Esophagus squamous epithelium (tissue), 5 donors: ENCODE measurements around the gene MS4A13. TPM values are rescaled to one million over a fixed set of nuclear protein-coding genes. Genes with fewer than 3 reads are reported as not detected.
"Not testable (repeated sequence)": the region's sequence is repeated elsewhere in the genome, so short reads cannot be mapped to it uniquely, and the experiment has no call there.

Experiments
- DNase-seq: peaks from one replicate; lab custom pipeline; 2025; lab: John Stamatoyannopoulos, UW
- H3K27ac ChIP-seq, 4 donors: fragments of 200-600 bp; sonication (generic); one replicate each; pipeline ENCODE4 v1.5.1; 2016 to 2019; ENCODE audit warnings: mild to moderate bottlenecking in 1 of 4
- H3K27me3 ChIP-seq, 4 donors: fragments of 200-600 bp; sonication (generic); 1 replicate in 3 of 4; 2 replicates in 1 of 4; pipeline versions ENCODE4 v1.5.1 to v1.6.0; 2017 to 2021; ENCODE audit warnings: antibody characterized with exemption in 1 of 4
- H3K36me3 ChIP-seq, 3 donors: fragments of 200-600 bp; sonication (generic); one replicate each; pipeline ENCODE4 v1.5.1; 2016 to 2019
- H3K4me1 ChIP-seq, 3 donors: fragments of 200-600 bp; sonication (generic); one replicate each; pipeline ENCODE4 v1.5.1; 2017 to 2019
- H3K4me3 ChIP-seq, 4 donors: fragments of 200-600 bp; sonication (generic); 1 replicate in 3 of 4; 2 replicates in 1 of 4; pipeline ENCODE4 v1.5.1; 2016 to 2019; ENCODE audit warnings: mild to moderate bottlenecking in 2 of 4, moderate library complexity in 1 of 4
- H3K9me3 ChIP-seq, 3 donors: fragments of 200-600 bp; sonication (generic); one replicate each; pipeline ENCODE4 v1.5.1; 2016 to 2019
- POLR2A ChIP-seq, 4 donors: fragments of 450-650 bp; IDR thresholded peaks; one replicate each; pipeline ENCODE4 v1.6.1; 2017; ENCODE audit warnings: antibody characterized with exemption in 4 of 4, mild to moderate bottlenecking in 4 of 4, moderate library complexity in 3 of 4
- WGBS, 2 donors: methylation state at CpG; one replicate each; pipeline ENCODE4 v1.1.5; 2018; 5-methylcytosine and 5-hydroxymethylcytosine counted together
- intact Hi-C: fragments of 100-400 bp; cut with DNase I; formaldehyde crosslinking; loops from one replicate; pipeline ENCODE4 v1.15.0; 2022
- total RNA-seq, 4 donors: library from RNA; depleted of rRNA; stranded (reverse); fragments of >200 nt; gene quantifications; one replicate each; pipeline ENCODE4 v1.1.0, GENCODE V29; 2016
- TF ChIP-seq, protein P1 (sequence below), 6 experiments: fragments of 450-650 bp in 4 of 6; fragments of 200-600 bp in 2 of 6; sonication (generic) in 2 of 6; IDR thresholded peaks; one replicate each; pipeline ENCODE4 v1.5.1; 2016 to 2019; ENCODE audit warnings: antibody characterized with exemption in 6 of 6, mild to moderate bottlenecking in 4 of 6, moderate library complexity in 4 of 6
- donor health status: DM: yes; HTN: yes; CAD: no.

MS4A13 gene
- total RNA-seq, 4 donors from 2014 or later: not detected

DNA sequence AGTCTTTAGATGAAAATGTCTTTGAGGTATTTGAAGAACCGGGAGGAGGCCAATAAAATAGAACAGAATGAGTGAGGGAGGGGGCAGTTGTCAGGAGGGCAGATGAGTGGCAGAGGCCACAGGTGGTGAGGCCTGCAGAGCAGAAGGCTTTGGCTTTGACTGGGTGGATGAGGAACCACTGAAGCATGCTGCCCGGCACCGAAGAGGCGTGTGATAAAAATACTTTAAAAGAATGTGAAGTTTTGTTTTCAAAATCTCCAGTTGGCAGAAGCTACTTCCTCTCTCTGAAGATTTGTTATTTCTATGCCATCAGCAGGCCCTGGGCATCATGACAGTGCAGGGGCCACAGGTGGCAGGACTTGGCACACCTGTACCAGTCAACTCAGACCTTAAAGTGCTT lies 16.3 kb upstream of the MS4A13 start:
- H3K4me3 ChIP-seq: no peak overlapping the region
- no peaks in the 10 kb centered on the region for H3K4me1 ChIP-seq
- H3K9me3 ChIP-seq: no peaks in the 10 kb centered on the region
- DNase-seq: no peak
- no peaks in the 10 kb centered on the region for H3K36me3 ChIP-seq
- WGBS, 2 donors: 50 to 53% methylated on average over 4 of the region's 4 CpGs
- intact Hi-C loops: no loop called here
- H3K27me3 ChIP-seq: no peaks in the 10 kb centered on the region
- H3K27ac ChIP-seq: no peak overlapping the region
- TF ChIP-seq, protein P1, sequence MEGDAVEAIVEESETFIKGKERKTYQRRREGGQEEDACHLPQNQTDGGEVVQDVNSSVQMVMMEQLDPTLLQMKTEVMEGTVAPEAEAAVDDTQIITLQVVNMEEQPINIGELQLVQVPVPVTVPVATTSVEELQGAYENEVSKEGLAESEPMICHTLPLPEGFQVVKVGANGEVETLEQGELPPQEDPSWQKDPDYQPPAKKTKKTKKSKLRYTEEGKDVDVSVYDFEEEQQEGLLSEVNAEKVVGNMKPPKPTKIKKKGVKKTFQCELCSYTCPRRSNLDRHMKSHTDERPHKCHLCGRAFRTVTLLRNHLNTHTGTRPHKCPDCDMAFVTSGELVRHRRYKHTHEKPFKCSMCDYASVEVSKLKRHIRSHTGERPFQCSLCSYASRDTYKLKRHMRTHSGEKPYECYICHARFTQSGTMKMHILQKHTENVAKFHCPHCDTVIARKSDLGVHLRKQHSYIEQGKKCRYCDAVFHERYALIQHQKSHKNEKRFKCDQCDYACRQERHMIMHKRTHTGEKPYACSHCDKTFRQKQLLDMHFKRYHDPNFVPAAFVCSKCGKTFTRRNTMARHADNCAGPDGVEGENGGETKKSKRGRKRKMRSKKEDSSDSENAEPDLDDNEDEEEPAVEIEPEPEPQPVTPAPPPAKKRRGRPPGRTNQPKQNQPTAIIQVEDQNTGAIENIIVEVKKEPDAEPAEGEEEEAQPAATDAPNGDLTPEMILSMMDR (IDR thresholded peaks at IDR 0.05): no peak
- no peak for TF ChIP-seq POLR2A (IDR thresholded peaks at IDR 0.05)

DNA sequence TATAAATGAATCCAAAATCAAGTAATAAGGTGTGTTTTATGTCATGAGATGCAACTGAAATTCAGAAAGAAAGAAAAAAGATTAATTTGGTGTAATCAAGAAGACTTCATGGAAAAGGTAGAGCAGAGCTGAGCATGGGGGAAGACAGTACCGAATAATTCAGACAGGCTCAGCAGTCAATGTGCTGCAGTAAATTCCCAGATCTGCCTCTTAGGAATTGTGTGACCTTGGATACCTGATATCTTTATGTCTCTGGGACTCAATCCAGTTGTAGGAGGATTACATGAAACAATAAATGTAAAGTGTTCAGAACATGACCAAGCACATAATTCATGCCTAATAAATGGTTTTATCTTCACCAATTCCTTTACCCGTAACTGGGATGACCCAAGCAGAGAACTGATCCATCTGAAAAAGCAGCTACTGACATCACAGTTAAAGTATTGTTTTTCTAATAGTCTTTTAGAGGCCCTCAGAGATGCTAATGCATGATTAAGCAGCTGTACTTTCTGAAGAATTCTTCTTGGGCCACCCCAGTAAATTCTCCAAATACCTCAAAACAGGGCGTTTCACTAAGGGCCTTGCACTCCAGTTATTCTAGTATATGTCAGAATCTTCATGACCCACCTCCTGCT lies 14.8 kb upstream of the MS4A13 start:
- intact Hi-C loops: no loop called here
- H3K4me3 ChIP-seq: no peak overlapping the region
- DNase-seq: no peak
- no peaks in the 10 kb centered on the region for H3K4me1 ChIP-seq
- no peaks in the 10 kb centered on the region for H3K9me3 ChIP-seq
- no peaks in the 10 kb centered on the region for H3K27me3 ChIP-seq
- no peak for TF ChIP-seq POLR2A (IDR thresholded peaks at IDR 0.05)
- TF ChIP-seq, protein P1 (IDR thresholded peaks at IDR 0.05): no peak
- H3K27ac ChIP-seq: no peak overlapping the region
- WGBS, 2 donors: 63% methylated on average over 3 of the region's 3 CpGs
- no peaks in the 10 kb centered on the region for H3K36me3 ChIP-seq

DNA sequence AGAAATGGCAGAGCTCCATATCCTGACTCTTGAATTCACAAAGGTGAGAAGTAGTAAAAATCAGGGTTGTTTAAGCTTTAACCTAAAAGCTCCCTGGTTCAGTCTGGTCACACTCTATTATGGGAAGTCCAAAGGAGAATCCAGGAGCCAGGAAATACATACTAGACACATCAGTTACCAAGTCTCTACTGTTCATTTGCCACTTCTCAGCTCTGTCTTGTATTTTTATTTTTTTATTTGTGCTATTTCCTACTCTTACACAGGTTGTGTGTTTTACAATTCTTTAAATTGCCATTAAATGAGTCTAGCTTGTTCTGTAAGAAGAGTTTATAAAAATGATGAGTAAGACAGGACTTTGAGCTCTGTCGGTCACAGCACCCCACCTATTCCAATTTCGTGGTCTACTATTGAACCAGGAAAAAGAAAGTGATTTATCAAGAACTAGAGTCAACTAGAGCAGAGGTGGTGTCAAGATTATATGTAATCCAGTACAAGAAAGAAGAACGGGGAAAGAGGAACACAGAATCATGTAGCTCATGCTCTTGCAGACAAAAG lies 12.9 kb upstream of the MS4A13 start:
- 52 to 62% methylated on average over 3 of the region's 3 CpGs for WGBS, 2 donors
- no peak for DNase-seq
- no peaks in the 10 kb centered on the region for H3K4me1 ChIP-seq
- no peak overlapping the region for H3K4me3 ChIP-seq
- no peaks in the 10 kb centered on the region for H3K36me3 ChIP-seq
- H3K27ac ChIP-seq: no peak overlapping the region
- no peaks in the 10 kb centered on the region for H3K27me3 ChIP-seq
- H3K9me3 ChIP-seq: no peaks in the 10 kb centered on the region
- intact Hi-C loops: no loop called here
- TF ChIP-seq, protein P1 (IDR thresholded peaks at IDR 0.05): no peak
- no peak for TF ChIP-seq POLR2A (IDR thresholded peaks at IDR 0.05)

DNA sequence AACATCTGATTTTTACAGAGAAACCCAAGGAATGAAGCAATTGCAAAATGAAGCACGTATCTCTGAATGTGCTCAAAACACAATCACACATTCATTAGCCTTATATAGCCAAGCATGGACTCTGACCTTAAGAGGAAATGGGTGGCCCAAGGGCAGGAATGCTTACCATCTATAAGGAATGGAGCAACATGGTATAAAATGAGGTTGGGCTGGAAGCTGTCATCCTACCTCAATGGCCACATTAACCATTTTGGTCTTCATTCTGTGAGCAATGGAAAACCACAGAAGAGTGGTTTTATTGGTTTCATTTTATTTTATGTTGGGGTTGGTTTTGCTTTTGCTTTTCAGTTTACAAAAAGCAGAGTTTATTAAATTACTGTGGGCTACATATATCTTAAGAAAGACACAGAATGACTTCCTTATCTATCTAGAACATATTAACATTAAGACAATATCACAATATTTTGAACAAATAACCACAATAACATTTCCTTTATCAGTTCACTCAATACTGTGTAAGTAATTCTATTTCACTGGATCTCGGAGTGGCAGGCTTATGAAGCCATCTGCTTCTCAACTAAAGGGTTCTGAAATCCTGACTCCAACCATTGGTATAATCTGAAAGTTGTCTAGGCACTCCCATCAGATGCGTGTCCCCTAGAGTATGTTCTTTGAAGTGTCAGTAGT lies 10.8 kb upstream of the MS4A13 start:
- intact Hi-C loops: no loop called here
- Histone ChIP-seq H3K27me3 (no peaks in the 10 kb centered on the region), H3K4me1 (no peaks in the 10 kb centered on the region), H3K36me3 (no peaks in the 10 kb centered on the region), H3K27ac (no peak overlapping the region), H3K9me3 (no peaks in the 10 kb centered on the region), H3K4me3 (no peak overlapping the region)
- TF ChIP-seq POLR2A (IDR thresholded peaks at IDR 0.05): no peak
- TF ChIP-seq, protein P1 (IDR thresholded peaks at IDR 0.05): no peak
- DNase-seq: no peak
- WGBS, 2 donors: 45 to 64% methylated on average over 3 of the region's 3 CpGs

DNA sequence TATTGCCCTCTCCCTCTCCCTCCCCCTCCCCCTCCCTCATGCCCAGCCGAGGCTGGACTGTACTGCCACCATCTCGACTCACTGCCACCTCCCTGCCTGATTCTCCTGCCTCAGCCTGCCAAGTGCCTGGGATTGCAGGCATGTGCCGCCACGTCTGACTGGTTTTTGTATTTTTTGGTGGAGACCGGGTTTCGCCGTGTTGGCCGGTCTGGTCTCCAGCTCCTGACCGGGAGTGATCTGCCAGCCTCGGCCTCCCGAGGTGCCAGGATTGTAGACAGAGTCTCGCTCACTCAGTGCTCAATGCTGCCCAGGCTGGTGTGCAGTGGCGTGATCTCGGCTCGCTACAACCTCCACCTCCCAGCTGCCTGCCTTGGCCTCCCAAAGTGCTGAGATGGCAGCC lies 5.6 kb upstream of the MS4A13 start:
- WGBS, 2 donors: 74 to 100% methylated on average over 1 to 9 of the region's 15 CpGs
- H3K27me3 ChIP-seq, intact Hi-C loops, H3K4me3 ChIP-seq, DNase-seq, H3K27ac ChIP-seq, H3K4me1 ChIP-seq, H3K9me3 ChIP-seq, H3K36me3 ChIP-seq: not testable (repeated sequence)

DNA sequence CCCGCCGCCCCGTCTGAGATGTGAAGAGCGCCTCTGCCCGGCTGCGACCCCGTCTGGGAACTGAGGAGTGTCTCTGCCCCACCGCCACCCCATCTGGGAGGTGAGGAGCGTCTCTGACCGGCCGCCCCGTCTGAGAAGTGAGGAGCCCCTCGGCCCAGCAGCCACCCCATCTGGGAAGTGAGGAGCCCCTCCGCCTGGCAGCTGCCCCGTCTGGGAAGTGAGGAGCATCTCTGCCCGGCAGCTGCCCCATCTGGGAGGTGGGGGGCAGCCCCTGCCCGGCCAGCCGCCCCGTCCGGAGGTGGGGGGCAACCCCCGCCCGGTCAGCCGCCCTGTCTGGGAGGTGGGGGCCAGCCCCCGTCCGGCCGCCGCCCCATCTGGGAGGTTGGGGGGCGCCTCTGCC lies 5.0 kb upstream of the MS4A13 start:
- intact Hi-C loops, H3K4me3 ChIP-seq, H3K9me3 ChIP-seq, H3K27ac ChIP-seq, H3K36me3 ChIP-seq, H3K27me3 ChIP-seq, DNase-seq, H3K4me1 ChIP-seq: not testable (repeated sequence)
- WGBS, 2 donors: no CpG with 5 or more reads among the region's 28 CpGs
